ENCODE results near the gene GMPR2. TPM values are rescaled to one million over a fixed set of nuclear protein-coding genes. Genes with fewer than 3 reads are reported as not detected.

Gene GMPR2
- total RNA-seq, 4 donors from 2014 or later, result 25.4 to 49.7 (median 47.8) TPM

DNA sequence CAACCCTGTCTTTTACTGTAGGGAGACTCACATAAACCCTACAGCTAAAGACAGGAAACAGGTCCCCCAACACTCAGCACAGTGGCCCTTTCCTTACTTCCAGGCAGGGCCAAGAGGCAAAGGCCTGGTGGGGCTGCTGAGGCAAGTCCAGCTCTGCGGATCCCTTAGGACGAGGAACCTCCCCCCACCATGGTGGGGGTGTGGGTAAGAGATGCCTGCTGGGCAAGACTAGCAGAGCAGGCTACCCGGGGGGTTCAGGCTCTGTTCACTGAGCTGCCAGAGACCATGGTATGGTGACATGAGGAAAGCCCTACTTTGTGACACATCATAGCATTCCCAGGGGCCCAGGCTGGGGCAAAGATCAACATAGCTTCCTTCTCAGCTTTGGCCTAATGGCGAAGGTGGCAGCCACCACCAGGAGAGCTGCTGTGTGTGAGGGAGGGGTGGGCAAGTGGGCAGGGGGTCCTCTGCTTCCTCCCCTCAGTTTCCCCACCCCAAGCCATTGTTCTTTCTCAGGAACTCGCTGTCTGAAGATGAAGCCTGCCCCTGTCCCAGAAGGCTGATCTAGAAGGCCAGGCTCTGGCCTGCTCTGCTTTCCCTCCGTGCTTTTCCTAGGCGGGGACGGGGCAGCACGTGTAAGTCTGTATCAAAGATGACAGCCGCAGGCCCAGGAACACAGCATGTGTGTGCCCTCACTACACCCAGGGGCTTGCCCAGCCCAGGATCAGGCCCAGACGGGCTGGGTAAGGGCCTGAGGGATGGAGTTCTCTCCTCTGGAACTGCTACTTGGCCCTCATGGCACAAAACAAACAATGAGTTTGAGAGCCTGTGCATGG is 19.8 kb downstream of the GMPR2 start:
- WGBS, result 84% methylated on average over 6 of the region's 11 CpGs
- Histone ChIP-seq H3K9me3 (no peaks in the 10 kb centered on the region), H3K27ac (no peak overlapping the region), H3K36me3 (peaks cover 44% of the 10 kb centered on the region), H3K4me3 (no peak overlapping the region), H3K4me1 (no peaks in the 10 kb centered on the region), H3K27me3 (no peaks in the 10 kb centered on the region)
- DNase-seq (ENCODE audit: low spot score in 2 of 2), result peak in 1 of 2 donors; percentile 53
- TF ChIP-seq EP300 (IDR thresholded peaks at IDR 0.05) (no peak), POLR2A (IDR thresholded peaks at IDR 0.05) (no peak), POLR2AphosphoS5 (IDR thresholded peaks at IDR 0.05) (no peak)
- TF ChIP-seq, protein P1, sequence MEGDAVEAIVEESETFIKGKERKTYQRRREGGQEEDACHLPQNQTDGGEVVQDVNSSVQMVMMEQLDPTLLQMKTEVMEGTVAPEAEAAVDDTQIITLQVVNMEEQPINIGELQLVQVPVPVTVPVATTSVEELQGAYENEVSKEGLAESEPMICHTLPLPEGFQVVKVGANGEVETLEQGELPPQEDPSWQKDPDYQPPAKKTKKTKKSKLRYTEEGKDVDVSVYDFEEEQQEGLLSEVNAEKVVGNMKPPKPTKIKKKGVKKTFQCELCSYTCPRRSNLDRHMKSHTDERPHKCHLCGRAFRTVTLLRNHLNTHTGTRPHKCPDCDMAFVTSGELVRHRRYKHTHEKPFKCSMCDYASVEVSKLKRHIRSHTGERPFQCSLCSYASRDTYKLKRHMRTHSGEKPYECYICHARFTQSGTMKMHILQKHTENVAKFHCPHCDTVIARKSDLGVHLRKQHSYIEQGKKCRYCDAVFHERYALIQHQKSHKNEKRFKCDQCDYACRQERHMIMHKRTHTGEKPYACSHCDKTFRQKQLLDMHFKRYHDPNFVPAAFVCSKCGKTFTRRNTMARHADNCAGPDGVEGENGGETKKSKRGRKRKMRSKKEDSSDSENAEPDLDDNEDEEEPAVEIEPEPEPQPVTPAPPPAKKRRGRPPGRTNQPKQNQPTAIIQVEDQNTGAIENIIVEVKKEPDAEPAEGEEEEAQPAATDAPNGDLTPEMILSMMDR (IDR thresholded peaks at IDR 0.05), result no peak

DNA sequence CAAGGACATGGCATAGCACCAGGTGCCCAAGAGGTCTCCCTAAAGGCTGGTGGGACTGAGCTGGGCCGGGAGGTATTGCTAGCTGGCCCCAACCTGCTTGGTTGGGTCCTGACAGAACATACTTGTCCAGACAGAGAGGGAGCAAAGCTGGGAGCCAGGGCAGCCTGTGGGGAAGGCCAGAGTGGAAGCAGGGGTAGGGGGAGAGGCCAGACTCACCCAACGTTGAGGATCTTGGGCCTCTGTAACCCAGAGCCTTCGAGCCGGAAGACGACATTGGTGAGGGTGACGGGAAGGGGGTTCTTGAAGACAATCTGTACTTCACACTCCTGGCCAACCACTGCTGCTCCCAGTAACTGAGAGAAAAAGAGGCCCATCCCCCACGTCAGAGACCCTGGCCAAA is 21.2 kb downstream of the GMPR2 start:
- WGBS, result 89% methylated on average over 7 of the region's 7 CpGs
- no peaks in the 10 kb centered on the region for H3K27me3 ChIP-seq
- H3K36me3 ChIP-seq, result peaks cover 46% of the 10 kb centered on the region
- TF ChIP-seq, protein P1 (IDR thresholded peaks at IDR 0.05), result no peak
- TF ChIP-seq POLR2A (IDR thresholded peaks at IDR 0.05), result no peak
- TF ChIP-seq EP300 (IDR thresholded peaks at IDR 0.05), result no peak
- TF ChIP-seq POLR2AphosphoS5 (IDR thresholded peaks at IDR 0.05), result no peak
- no peak overlapping the region for H3K4me3 ChIP-seq
- DNase-seq (ENCODE audit: low spot score in 2 of 2), result no peak
- H3K4me1 ChIP-seq, result peaks cover 3% of the 10 kb centered on the region
- H3K27ac ChIP-seq, result no peak overlapping the region
- H3K9me3 ChIP-seq, result no peaks in the 10 kb centered on the region

DNA sequence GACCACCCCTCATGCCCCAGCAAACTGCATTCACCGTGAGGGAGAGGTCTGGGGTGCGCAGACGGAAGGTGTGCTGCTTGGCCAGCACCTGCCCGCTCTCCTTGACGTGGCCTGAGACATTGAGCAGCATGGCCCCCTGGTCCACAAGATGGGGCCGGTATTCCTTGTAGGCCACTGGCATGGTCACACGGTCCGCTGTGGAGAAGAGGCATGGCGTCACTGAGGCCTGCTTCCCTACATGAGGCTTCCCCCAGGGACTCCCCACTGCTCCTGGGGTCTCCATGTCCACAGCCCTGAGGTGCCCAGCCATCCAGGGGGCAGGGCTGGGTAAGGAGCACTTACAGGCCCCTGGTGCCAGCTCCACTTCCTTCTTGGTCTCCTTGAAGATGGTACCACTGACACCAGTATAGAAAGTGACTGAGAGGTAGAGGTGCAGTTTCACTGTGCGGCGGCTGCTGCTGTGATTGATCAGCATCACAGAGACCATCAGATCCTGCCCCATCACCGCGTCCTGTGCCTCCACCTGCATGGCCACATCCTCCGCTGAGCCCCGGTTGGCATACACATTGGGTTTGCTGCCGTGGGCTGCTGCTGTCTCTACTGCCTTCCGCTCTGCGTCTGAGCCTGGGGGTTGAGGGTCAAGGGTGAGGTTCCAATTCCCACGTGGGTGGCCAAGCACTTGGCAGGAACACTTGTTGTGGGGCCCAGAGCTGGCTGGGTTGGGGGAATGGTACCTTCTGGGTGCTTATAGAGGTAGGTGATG is 22.1 kb downstream of the GMPR2 start:
- 98% methylated on average over 16 of the region's 19 CpGs for WGBS
- Histone ChIP-seq H3K4me1 (peaks cover 10% of the 10 kb centered on the region), H3K9me3 (no peaks in the 10 kb centered on the region), H3K27me3 (no peaks in the 10 kb centered on the region), H3K4me3 (no peak overlapping the region), H3K27ac (no peak overlapping the region), H3K36me3 (peaks cover 43% of the 10 kb centered on the region)
- TF ChIP-seq EP300 (IDR thresholded peaks at IDR 0.05), result no peak
- TF ChIP-seq POLR2A (IDR thresholded peaks at IDR 0.05), result no peak
- TF ChIP-seq, protein P1 (IDR thresholded peaks at IDR 0.05), result no peak
- DNase-seq (ENCODE audit: low spot score in 2 of 2), result no peak

DNA sequence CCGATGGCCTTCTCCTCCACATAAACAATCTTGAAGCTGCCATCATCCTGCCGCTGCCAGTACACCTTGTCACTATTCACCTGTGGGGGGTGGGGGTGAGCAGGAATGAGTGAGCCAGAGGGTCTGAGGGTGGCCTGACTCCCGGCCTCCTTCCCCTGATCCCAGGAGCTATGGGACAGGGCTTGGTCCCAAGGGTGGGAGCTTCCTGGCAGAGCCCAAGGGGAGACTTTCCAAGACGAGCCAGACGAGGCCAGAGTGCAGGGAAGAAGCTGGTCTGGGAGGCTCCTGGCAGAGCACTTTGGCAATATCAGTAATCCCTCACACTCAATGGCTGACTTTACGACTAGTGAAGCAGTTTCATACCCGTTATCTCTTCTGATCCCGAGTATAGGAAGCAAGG is 22.7 kb downstream of the GMPR2 start:
- TF ChIP-seq POLR2A (IDR thresholded peaks at IDR 0.05) (no peak), EP300 (IDR thresholded peaks at IDR 0.05) (no peak), POLR2AphosphoS5 (IDR thresholded peaks at IDR 0.05) (no peak)
- TF ChIP-seq, protein P1 (IDR thresholded peaks at IDR 0.05), result no peak
- 88% methylated on average over 8 of the region's 8 CpGs for WGBS

More for the DNA sequence above, 22.7 kb downstream of the GMPR2 start:
- Histone ChIP-seq H3K4me1 (peaks cover 15% of the 10 kb centered on the region), H3K9me3 (no peaks in the 10 kb centered on the region), H3K27me3 (no peaks in the 10 kb centered on the region), H3K4me3 (no peak overlapping the region), H3K36me3 (peaks cover 43% of the 10 kb centered on the region), H3K27ac (no peak overlapping the region)
- peak in 1 of 2 donors; percentile 55 for DNase-seq (ENCODE audit: low spot score in 2 of 2)

Measured in suprapubic skin (tissue), 4 donors.